Thyroid gland (tissue), 4 donors: ENCODE data around the gene ARF6. TPM values are rescaled to one million over a fixed set of nuclear protein-coding genes. Genes with fewer than 3 reads are reported as not detected.

Source experiments
- DNase-seq, 2 donors: peaks; one replicate each; pipeline ENCODE4 v3.0.0-alpha.2; 2019
- H3K27ac ChIP-seq, 3 donors: fragments of 200-600 bp; sonication (generic); 1 replicate in 2 of 3; 2 replicates in 1 of 3; pipeline ENCODE4 v1.5.1; 2016 to 2019; ENCODE audit warnings: mild to moderate bottlenecking in 1 of 3, moderate library complexity in 1 of 3
- H3K27me3 ChIP-seq: fragments of 200-600 bp; sonication (generic); one replicate; pipeline ENCODE4 v1.5.1; 2019
- H3K36me3 ChIP-seq, 2 donors: fragments of 200-600 bp; sonication (generic); one replicate each; pipeline ENCODE4 v1.5.1; 2016 to 2019
- H3K4me1 ChIP-seq, 2 donors: fragments of 200-600 bp; sonication (generic); one replicate each; pipeline ENCODE4 v1.5.1; 2017 to 2019
- H3K4me3 ChIP-seq, 3 donors: fragments of 200-600 bp; sonication (generic); replicated peaks in 1 of 3; 1 replicate in 2 of 3; 2 replicates in 1 of 3; pipeline ENCODE4 v1.5.1; 2016; ENCODE audit warnings: mild to moderate bottlenecking in 1 of 3
- H3K9me3 ChIP-seq: fragments of 200-600 bp; sonication (generic); one replicate; pipeline ENCODE4 v1.5.1; 2017
- CTCF ChIP-seq, 6 experiments: fragments of 200-600 bp in 3 of 6; fragments of 450-650 bp in 3 of 6; sonication (generic) in 3 of 6; IDR thresholded peaks; one replicate each; pipeline ENCODE4 v1.5.1; 2016 to 2019; ENCODE audit warnings: antibody characterized with exemption in 6 of 6, mild to moderate bottlenecking in 2 of 6, inconsistent platforms in 1 of 6, moderate library complexity in 1 of 6
- POLR2A ChIP-seq, 2 donors: fragments of 450-650 bp; IDR thresholded peaks; one replicate each; pipeline ENCODE4 v1.6.1; 2017; ENCODE audit warnings: antibody characterized with exemption in 2 of 2, mild to moderate bottlenecking in 2 of 2, moderate library complexity in 1 of 2
- WGBS, 2 donors: methylation state at CpG; one replicate each; pipeline ENCODE4 v1.1.5; 2017; 5-methylcytosine and 5-hydroxymethylcytosine counted together
- intact Hi-C: fragments of 100-400 bp; cut with DNase I; formaldehyde crosslinking; loops from one replicate; pipeline ENCODE4 v1.15.1; 2023
- total RNA-seq, 4 donors: library from RNA; depleted of rRNA; stranded (reverse); fragments of >200 nt; gene quantifications; one replicate each; pipeline ENCODE4 v1.2.3, GENCODE V29; 2016

The ARF6 gene
- total RNA-seq: 10 to 100 TPM; 35.6 to 59.4 (median 48.5) TPM

- Histone ChIP-seq H3K27ac (peak within 1 kb of the TSS; percentile 98 to 100 (median 99)), H3K9me3 (no peaks in the 10 kb centered on the region), H3K36me3 (peaks cover 0 to 11% of the 10 kb centered on the region in 2 donors), H3K27me3 (no peaks in the 10 kb centered on the region), H3K4me1 (peaks cover 24 to 34% of the 10 kb centered on the region in 2 donors), H3K4me3 (peak within 1 kb of the TSS; percentile 66 to 98 (median 89))
- WGBS, 2 donors: 0 to 1% methylated on average over 23 to 52 of the region's 66 CpGs
- intact Hi-C loops: loop anchor here (5.0 kb wide), 1 partner anchor 110 kb away; no protein-coding TSS in a partner anchor
- peak; percentile 99 for DNase-seq
- peak in 1 of 6 experiments; percentile 42 for TF ChIP-seq CTCF (IDR thresholded peaks at IDR 0.05)
- TF ChIP-seq POLR2A (IDR thresholded peaks at IDR 0.05): peak; percentile 64 to 96
Measured at GRCh38 chr14:49892636-49893308, at the start of gene ARF6. Gene ARF6, plus strand, starts transcription at chr14:49893082. Its CDS starts 655 bp downstream, at chr14:49893737.

GRCh38 chr14:49849213-49849847 is 43.6 kb upstream of the ARF6 start:
- 88 to 96% methylated on average over 1 of the region's 1 CpG for WGBS, 2 donors
- intact Hi-C loops: no loop called here
- no peak for DNase-seq
- Histone ChIP-seq H3K36me3 (peaks cover 17 to 27% of the 10 kb centered on the region in 2 donors), H3K4me3 (no peak overlapping the region), H3K27me3 (no peaks in the 10 kb centered on the region), H3K4me1 (peaks cover 5 to 23% of the 10 kb centered on the region in 2 donors), H3K27ac (no peak overlapping the region), H3K9me3 (no peaks in the 10 kb centered on the region)
- TF ChIP-seq POLR2A (IDR thresholded peaks at IDR 0.05) (no peak), CTCF (IDR thresholded peaks at IDR 0.05) (no peak)

- Histone ChIP-seq H3K9me3 (no peaks in the 10 kb centered on the region), H3K4me1 (peaks cover 5 to 23% of the 10 kb centered on the region in 2 donors), H3K27me3 (no peaks in the 10 kb centered on the region), H3K27ac (peak overlapping the region in 2 of 3 donors; percentile 75 to 82), H3K4me3 (peak overlapping the region; percentile 9 to 79 (median 51)), H3K36me3 (peaks cover 8 to 10% of the 10 kb centered on the region in 2 donors)
- 8 to 11% methylated on average over 7 of the region's 7 CpGs for WGBS, 2 donors
- intact Hi-C loops: no loop called here
- no peak for DNase-seq
- TF ChIP-seq POLR2A (IDR thresholded peaks at IDR 0.05) (no peak), CTCF (IDR thresholded peaks at IDR 0.05) (no peak)
Measured at GRCh38 chr14:49851813-49852212, 41.1 kb upstream of the ARF6 start.

- intact Hi-C loops: no loop called here
- Histone ChIP-seq H3K36me3 (peaks cover 8 to 10% of the 10 kb centered on the region in 2 donors), H3K4me3 (peak within 1 kb of the TSS; percentile 9 to 79 (median 51)), H3K4me1 (peaks cover 5 to 23% of the 10 kb centered on the region in 2 donors), H3K27ac (peak within 1 kb of the TSS; percentile 43 to 82 (median 75)), H3K27me3 (no peaks in the 10 kb centered on the region), H3K9me3 (no peaks in the 10 kb centered on the region)
- 0 to 1% methylated on average over 35 of the region's 49 CpGs for WGBS, 2 donors
- peak; percentile 44 to 96 (median 80) for TF ChIP-seq CTCF (IDR thresholded peaks at IDR 0.05)
- peak in 1 of 2 donors; percentile 78 for TF ChIP-seq POLR2A (IDR thresholded peaks at IDR 0.05)
- peak; percentile 81 to 86 for DNase-seq
Measured at GRCh38 chr14:49852301-49853157, 40.4 kb upstream of the ARF6 start, which contains the start of gene NEMF. Gene NEMF, minus strand, starts transcription at chr14:49852788. Its CDS starts 35 bp downstream, at chr14:49852753.
